Right lobe of liver (tissue), 6 donors: ENCODE data around the gene COLEC12. TPM values are rescaled to one million over a fixed set of nuclear protein-coding genes. Genes with fewer than 3 reads are reported as not detected.

ENCODE experiments used
- ATAC-seq, 4 donors: fragments of 200-7000 bp; cut with Tn5 transposase; one replicate each; pipeline ENCODE4 v1.9.1; 2020; ENCODE audit warnings: mild to moderate bottlenecking in 4 of 4, moderate library complexity in 4 of 4
- DNase-seq, 3 donors: peaks; one replicate each; pipeline ENCODE4 v3.0.0-alpha.2; 2020
- H3K27ac ChIP-seq, 3 donors: fragments of 200-600 bp; one replicate each; pipeline ENCODE4 v1.8.0; 2022
- H3K27me3 ChIP-seq, 2 donors: fragments of 200-600 bp; one replicate each; pipeline ENCODE4 v1.8.0; 2022
- H3K36me3 ChIP-seq, 4 donors: fragments of 200-600 bp; sonication (generic) in 1 of 4; one replicate each; pipeline versions ENCODE4 v1.5.1 to v1.8.0; 2017 to 2022; ENCODE audit warnings: control low read depth in 1 of 4
- H3K4me1 ChIP-seq, 4 donors: fragments of 200-600 bp; sonication (generic) in 1 of 4; one replicate each; pipeline versions ENCODE4 v1.5.1 to v1.8.0; 2017 to 2022; ENCODE audit warnings: control low read depth in 1 of 4
- H3K4me3 ChIP-seq, 3 donors: fragments of 200-600 bp; one replicate each; pipeline ENCODE4 v1.8.0; 2022
- H3K9me3 ChIP-seq, 4 donors: fragments of 200-600 bp; sonication (generic) in 1 of 4; one replicate each; pipeline versions ENCODE4 v1.5.1 to v1.8.0; 2017 to 2022; ENCODE audit warnings: control low read depth in 1 of 4
- POLR2A ChIP-seq: fragments of 450-650 bp; IDR thresholded peaks from one replicate; pipeline ENCODE4 v1.6.1; 2017; ENCODE audit warnings: antibody characterized with exemption, mild to moderate bottlenecking
- WGBS: methylation state at CpG from one replicate; pipeline ENCODE4 v1.1.6; 2018; ENCODE audit warnings: low coverage, low lambda C conversion rate; ENCODE audit not compliant: insufficient coverage; ENCODE audit errors: missing lambda C conversion rate; 5-methylcytosine and 5-hydroxymethylcytosine counted together
- intact Hi-C, 2 donors: fragments of 100-400 bp; cut with DNase I; formaldehyde crosslinking; loops; one replicate each; pipeline versions ENCODE4 v1.11.2 to v1.14.1; 2022
- total RNA-seq, 6 experiments: library from RNA; depleted of rRNA in 2 of 6; stranded (reverse); fragments of >200 nt in 2 of 6; fragmentation: NEBNext Ultra II Directional in 3 of 6; extraction: Animal tissue kit (Norgen Biotek cat#: 25700) in 3 of 6; gene quantifications; one replicate each; pipeline versions ENCODE4 v1.1.0 to v1.2.4, GENCODE V29; 2016 to 2023
- TF ChIP-seq, protein P1 (sequence below), 4 donors: fragments of 200-600 bp in 3 of 4; fragments of 450-650 bp in 1 of 4; IDR thresholded peaks; one replicate each; pipeline versions ENCODE4 v1.5.1 to v1.8.0; 2016 to 2022; ENCODE audit warnings: antibody characterized with exemption in 4 of 4, mild to moderate bottlenecking in 2 of 4
- donor health status: DM: no; HTN: yes; CAD: no.
- donor health status: DM: no; HTN: no; CAD: no.
- donor health status: DM: no; HTN: no; CAD: no.
- donor health status: DM: no; HTN: yes; CAD: no.
- donor health status: DM: no; HTN: yes; CAD: no.

COLEC12 gene
- total RNA-seq, 6 experiments from 2014 or later = 0.12 to 1.00 (median 0.37) TPM; not detected in 1

DNA sequence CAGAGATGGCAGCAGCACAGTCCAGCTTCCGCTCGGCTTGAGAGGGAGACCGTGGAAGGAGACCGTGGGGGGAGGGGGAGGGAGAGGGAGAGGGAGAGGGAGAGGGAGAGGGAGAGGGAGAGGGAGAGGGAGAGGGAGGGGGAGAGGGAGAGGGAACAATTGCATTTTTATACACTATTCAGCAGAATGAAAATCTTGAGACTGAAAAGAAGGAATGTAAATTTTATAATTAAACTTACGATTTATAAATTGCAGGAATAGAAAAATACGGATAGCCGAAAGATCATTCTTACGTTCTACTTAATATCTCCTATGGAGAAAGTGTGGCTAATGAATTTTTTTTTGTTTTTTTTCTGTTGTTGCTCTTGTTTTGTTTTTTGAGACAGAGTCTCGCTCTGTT, 12.5 kb upstream of the COLEC12 start:
- Histone ChIP-seq H3K4me1 (no peaks in the 10 kb centered on the region), H3K27ac (no peak overlapping the region), H3K9me3 (no peaks in the 10 kb centered on the region), H3K4me3 (no peak overlapping the region), H3K36me3 (no peaks in the 10 kb centered on the region), H3K27me3 (no peaks in the 10 kb centered on the region)
- ATAC-seq = no peak
- intact Hi-C loops = no loop called here
- TF ChIP-seq, protein P1, sequence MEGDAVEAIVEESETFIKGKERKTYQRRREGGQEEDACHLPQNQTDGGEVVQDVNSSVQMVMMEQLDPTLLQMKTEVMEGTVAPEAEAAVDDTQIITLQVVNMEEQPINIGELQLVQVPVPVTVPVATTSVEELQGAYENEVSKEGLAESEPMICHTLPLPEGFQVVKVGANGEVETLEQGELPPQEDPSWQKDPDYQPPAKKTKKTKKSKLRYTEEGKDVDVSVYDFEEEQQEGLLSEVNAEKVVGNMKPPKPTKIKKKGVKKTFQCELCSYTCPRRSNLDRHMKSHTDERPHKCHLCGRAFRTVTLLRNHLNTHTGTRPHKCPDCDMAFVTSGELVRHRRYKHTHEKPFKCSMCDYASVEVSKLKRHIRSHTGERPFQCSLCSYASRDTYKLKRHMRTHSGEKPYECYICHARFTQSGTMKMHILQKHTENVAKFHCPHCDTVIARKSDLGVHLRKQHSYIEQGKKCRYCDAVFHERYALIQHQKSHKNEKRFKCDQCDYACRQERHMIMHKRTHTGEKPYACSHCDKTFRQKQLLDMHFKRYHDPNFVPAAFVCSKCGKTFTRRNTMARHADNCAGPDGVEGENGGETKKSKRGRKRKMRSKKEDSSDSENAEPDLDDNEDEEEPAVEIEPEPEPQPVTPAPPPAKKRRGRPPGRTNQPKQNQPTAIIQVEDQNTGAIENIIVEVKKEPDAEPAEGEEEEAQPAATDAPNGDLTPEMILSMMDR (IDR thresholded peaks at IDR 0.05) = no peak
- no peak for TF ChIP-seq POLR2A
- 92% methylated on average over 9 of the region's 9 CpGs for WGBS
- no peak for DNase-seq

DNA sequence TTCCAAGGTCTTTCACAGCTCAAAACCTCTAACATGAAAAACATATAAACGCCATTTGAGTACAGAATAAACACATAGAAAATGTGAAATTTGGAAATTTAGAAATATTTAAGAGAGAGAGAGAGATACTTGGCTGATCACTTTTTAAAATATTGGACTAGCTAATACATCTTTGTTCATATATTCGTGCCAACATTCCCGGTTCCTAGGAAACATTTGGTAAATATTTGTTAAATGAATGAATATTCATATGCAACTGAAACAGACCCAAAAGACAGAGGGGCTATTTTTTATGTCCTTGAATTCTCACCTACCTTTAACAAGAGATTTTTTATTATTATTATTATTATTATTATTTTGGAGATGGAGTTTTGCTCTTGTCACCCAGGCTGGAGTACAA, 8.3 kb upstream of the COLEC12 start:
- Histone ChIP-seq H3K27ac (no peak overlapping the region), H3K4me3 (no peak overlapping the region), H3K36me3 (no peaks in the 10 kb centered on the region), H3K27me3 (no peaks in the 10 kb centered on the region), H3K4me1 (no peaks in the 10 kb centered on the region), H3K9me3 (no peaks in the 10 kb centered on the region)
- DNase-seq = no peak
- ATAC-seq = no peak
- WGBS = 76% methylated on average over 3 of the region's 3 CpGs
- intact Hi-C loops = no loop called here
- no peak for TF ChIP-seq POLR2A
- TF ChIP-seq, protein P1 (IDR thresholded peaks at IDR 0.05) = no peak

DNA sequence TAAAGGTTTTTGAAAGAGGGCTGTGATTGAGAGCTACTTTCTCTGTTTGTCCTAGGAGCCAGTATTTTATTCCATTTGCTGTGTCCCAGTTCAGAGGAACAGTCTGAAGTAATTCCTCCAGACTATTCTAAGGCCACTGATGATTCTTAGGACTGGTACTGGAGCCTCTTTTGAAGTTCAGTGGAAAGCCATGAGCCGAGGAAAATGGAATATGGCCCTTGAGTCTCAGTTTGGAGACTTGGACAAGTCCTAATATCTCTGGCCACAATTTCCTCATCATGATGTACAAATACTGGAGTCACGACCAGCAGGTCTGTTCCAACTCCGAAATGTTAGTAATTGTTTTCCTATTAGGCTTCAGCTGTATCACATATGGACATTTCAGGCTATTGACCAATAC, 7.1 kb upstream of the COLEC12 start:
- ATAC-seq = no peak
- intact Hi-C loops = no loop called here
- TF ChIP-seq, protein P1 (IDR thresholded peaks at IDR 0.05) = no peak
- no peak for TF ChIP-seq POLR2A

GRCh38 chr18:506801-507200, 6.3 kb upstream of the COLEC12 start:
- H3K27me3 ChIP-seq = no peaks in the 10 kb centered on the region
- H3K9me3 ChIP-seq = no peaks in the 10 kb centered on the region
- H3K4me3 ChIP-seq = no peak overlapping the region
- no peak overlapping the region for H3K27ac ChIP-seq
- WGBS = 78% methylated on average over 1 of the region's 4 CpGs
- TF ChIP-seq, protein P1 (IDR thresholded peaks at IDR 0.05) = no peak
- no peak for TF ChIP-seq POLR2A
- H3K4me1 ChIP-seq = no peaks in the 10 kb centered on the region
- H3K36me3 ChIP-seq = no peaks in the 10 kb centered on the region
- intact Hi-C loops = no loop called here
- DNase-seq = no peak
- ATAC-seq = no peak

More for the DNA sequence above, 7.1 kb upstream of the COLEC12 start:
- H3K27me3 ChIP-seq = no peaks in the 10 kb centered on the region
- no peak overlapping the region for H3K27ac ChIP-seq
- DNase-seq = no peak
- WGBS = 65% methylated on average over 3 of the region's 3 CpGs
- no peaks in the 10 kb centered on the region for H3K9me3 ChIP-seq
- H3K4me3 ChIP-seq = no peak overlapping the region
- H3K36me3 ChIP-seq = no peaks in the 10 kb centered on the region
- H3K4me1 ChIP-seq = no peaks in the 10 kb centered on the region

DNA sequence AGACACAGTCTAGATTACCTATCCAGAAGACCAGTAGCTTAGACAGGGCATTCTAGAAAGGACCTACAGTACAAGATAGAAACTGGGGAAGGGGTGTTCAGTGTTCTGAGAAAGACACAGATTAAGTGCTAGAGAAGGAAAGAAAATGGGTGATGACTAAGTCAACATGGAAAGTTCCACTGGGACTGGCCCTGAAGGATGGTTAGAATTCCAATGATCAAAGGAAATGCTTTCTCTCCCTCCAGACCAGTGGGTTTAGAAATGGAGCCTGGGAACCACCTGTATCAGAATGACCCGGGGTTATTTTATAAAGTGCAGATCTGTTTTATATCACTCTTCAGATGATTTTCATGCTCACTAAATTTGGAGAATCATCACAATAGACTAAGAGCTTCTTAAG, 5.8 kb upstream of the COLEC12 start:
- Histone ChIP-seq H3K4me3 (no peak overlapping the region), H3K36me3 (no peaks in the 10 kb centered on the region), H3K27me3 (no peaks in the 10 kb centered on the region), H3K9me3 (no peaks in the 10 kb centered on the region), H3K27ac (no peak overlapping the region), H3K4me1 (no peaks in the 10 kb centered on the region)
- TF ChIP-seq, protein P1 (IDR thresholded peaks at IDR 0.05) = no peak
- TF ChIP-seq POLR2A = no peak
- intact Hi-C loops = no loop called here
- DNase-seq = no peak
- ATAC-seq = no peak
- 57% methylated on average over 1 of the region's 1 CpG for WGBS
